Measurements from ENCODE around the gene AGBL4. TPM values are rescaled to one million over a fixed set of nuclear protein-coding genes. Genes with fewer than 3 reads are reported as not detected.

AGBL4 gene
- total and polyA plus RNA-seq, 2 of the 13 experiments (the other 11 are each of a cell fraction or from before 2014, with no cell fraction given): not detected

GRCh38 chr1:48772211-48772610 lies 1251.5 kb downstream of the AGBL4 start:
- DNase-seq (ENCODE audit: low spot score) (no peak), FAIRE-seq (no peak), ATAC-seq (no peak)
- Histone ChIP-seq H3K27me3 (ENCODE audit: control insufficient read depth in 1 of 2, insufficient read depth in 2 of 2, low read length in 2 of 2) (peaks cover 1 to 4% of the 10 kb centered on the region in 2 experiments; a peak in 3 of 5 replicates), H3K4me3 (replicated peaks in 1 of 3; ENCODE audit: insufficient read depth in 1 of 3, low read depth in 2 of 3, low read length in 3 of 3) (no peak overlapping the region), H2AFZ (ENCODE audit: low read length) (no peak overlapping the region), H3K9ac (ENCODE audit: insufficient read depth, low read depth, low read length) (no peak overlapping the region), H3K4me2 (ENCODE audit: low read depth, low read length) (no peak overlapping the region), H3K79me2 (ENCODE audit: insufficient read depth, low read length) (no peaks in the 10 kb centered on the region), H3K4me1 (ENCODE audit: insufficient read depth, low read length) (no peaks in the 10 kb centered on the region), H3K27ac (ENCODE audit: extremely low read length, insufficient read depth, low read length) (no peak overlapping the region), H4K20me1 (ENCODE audit: insufficient read depth, low read length) (no peaks in the 10 kb centered on the region), H3K9me3 (ENCODE audit: low read length) (no peaks in the 10 kb centered on the region), H3K36me3 (replicated peaks in 1 of 2; ENCODE audit: control insufficient read depth in 1 of 2, insufficient read depth in 2 of 2, low read length in 2 of 2) (no peaks in the 10 kb centered on the region)
- no peak for TF ChIP-seq MZF1 (CRISPR knock-in tag; IDR thresholded peaks at IDR 0.05; ENCODE audit: borderline replicate concordance)
- TF ChIP-seq, protein P1, sequence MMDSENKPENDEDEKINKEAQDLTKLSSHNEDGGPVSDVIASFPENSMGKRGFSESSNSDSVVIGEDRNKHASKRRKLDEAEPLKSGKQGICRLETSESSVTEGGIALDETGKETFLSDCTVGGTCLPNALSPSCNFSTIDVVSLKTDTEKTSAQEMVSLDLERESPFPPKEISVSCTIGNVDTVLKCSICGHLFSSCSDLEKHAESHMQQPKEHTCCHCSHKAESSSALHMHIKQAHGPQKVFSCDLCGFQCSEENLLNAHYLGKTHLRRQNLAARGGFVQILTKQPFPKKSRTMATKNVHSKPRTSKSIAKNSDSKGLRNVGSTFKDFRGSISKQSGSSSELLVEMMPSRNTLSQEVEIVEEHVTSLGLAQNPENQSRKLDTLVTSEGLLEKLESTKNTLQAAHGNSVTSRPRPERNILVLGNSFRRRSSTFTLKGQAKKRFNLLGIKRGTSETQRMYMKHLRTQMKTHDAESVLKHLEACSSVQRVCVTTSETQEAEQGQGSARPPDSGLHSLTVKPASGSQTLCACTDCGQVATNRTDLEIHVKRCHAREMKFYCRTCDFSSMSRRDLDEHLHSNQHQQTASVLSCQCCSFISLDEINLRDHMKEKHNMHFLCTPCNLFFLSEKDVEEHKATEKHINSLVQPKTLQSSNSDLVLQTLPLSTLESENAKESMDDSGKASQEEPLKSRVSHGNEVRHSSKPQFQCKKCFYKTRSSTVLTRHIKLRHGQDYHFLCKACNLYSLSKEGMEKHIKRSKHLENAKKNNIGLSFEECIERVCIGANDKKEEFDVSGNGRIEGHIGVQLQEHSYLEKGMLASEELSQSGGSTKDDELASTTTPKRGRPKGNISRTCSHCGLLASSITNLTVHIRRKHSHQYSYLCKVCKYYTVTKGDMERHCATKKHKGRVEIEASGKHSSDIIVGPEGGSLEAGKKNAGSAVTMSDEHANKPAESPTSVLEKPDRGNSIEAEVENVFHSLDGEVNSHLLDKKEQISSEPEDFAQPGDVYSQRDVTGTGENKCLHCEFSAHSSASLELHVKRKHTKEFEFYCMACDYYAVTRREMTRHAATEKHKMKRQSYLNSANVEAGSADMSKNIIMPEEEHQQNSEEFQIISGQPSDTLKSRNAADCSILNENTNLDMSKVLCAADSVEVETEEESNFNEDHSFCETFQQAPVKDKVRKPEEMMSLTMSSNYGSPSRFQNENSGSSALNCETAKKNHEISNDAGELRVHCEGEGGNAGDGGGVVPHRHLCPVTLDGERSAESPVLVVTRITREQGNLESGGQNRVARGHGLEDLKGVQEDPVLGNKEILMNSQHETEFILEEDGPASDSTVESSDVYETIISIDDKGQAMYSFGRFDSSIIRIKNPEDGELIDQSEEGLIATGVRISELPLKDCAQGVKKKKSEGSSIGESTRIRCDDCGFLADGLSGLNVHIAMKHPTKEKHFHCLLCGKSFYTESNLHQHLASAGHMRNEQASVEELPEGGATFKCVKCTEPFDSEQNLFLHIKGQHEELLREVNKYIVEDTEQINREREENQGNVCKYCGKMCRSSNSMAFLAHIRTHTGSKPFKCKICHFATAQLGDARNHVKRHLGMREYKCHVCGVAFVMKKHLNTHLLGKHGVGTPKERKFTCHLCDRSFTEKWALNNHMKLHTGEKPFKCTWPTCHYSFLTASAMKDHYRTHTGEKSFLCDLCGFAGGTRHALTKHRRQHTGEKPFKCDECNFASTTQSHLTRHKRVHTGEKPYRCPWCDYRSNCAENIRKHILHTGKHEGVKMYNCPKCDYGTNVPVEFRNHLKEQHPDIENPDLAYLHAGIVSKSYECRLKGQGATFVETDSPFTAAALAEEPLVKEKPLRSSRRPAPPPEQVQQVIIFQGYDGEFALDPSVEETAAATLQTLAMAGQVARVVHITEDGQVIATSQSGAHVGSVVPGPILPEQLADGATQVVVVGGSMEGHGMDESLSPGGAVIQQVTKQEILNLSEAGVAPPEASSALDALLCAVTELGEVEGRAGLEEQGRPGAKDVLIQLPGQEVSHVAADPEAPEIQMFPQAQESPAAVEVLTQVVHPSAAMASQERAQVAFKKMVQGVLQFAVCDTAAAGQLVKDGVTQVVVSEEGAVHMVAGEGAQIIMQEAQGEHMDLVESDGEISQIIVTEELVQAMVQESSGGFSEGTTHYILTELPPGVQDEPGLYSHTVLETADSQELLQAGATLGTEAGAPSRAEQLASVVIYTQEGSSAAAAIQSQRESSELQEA (CRISPR knock-in tag; IDR thresholded peaks at IDR 0.05; ENCODE audit: not compliant biosample characterization): no peak
- no peak for TF ChIP-seq ZFP90 (CRISPR knock-in tag; IDR thresholded peaks at IDR 0.05; ENCODE audit: borderline replicate concordance)
- TF ChIP-seq ZC3H13 (CRISPR knock-in tag; IDR thresholded peaks at IDR 0.05): no peak
- no peak for TF ChIP-seq DNMT1 (CRISPR knock-in tag; IDR thresholded peaks at IDR 0.05)
- TF ChIP-seq ZFP36L1 (CRISPR knock-in tag; IDR thresholded peaks at IDR 0.05): no peak
- TF ChIP-seq CCAR2 (optimal IDR thresholded peaks at IDR 0.05; ENCODE audit: low read depth, low read length): no peak
- TF ChIP-seq HOXA9 (CRISPR knock-in tag; IDR thresholded peaks at IDR 0.05; ENCODE audit: borderline replicate concordance): no peak
- no peak for TF ChIP-seq ZNF138 (CRISPR knock-in tag; IDR thresholded peaks at IDR 0.05; ENCODE audit: low read depth)
- no peak for TF ChIP-seq ZBTB46 (CRISPR knock-in tag; IDR thresholded peaks at IDR 0.05; ENCODE audit: borderline replicate concordance)
- no peak for TF ChIP-seq MED8 (CRISPR knock-in tag; IDR thresholded peaks at IDR 0.05; ENCODE audit: insufficient replicate concordance)
- TF ChIP-seq, protein P2, sequence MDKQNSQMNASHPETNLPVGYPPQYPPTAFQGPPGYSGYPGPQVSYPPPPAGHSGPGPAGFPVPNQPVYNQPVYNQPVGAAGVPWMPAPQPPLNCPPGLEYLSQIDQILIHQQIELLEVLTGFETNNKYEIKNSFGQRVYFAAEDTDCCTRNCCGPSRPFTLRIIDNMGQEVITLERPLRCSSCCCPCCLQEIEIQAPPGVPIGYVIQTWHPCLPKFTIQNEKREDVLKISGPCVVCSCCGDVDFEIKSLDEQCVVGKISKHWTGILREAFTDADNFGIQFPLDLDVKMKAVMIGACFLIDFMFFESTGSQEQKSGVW (CRISPR knock-in tag; IDR thresholded peaks at IDR 0.05; ENCODE audit: borderline replicate concordance): no peak
- no peak for TF ChIP-seq MIER3 (CRISPR knock-in tag; IDR thresholded peaks at IDR 0.05; ENCODE audit: borderline replicate concordance)
- TF ChIP-seq ZNF296 (CRISPR knock-in tag; conservative IDR thresholded peaks at IDR 0.05): no peak
- ChIA-PET CTCF (ENCODE audit: low intra/inter-chr PET ratio, low total read pairs) (no interaction called here), POLR2A (no interaction called here)
- no TSS peak for BruUV-seq (replicated peaks)
- in situ Hi-C loops (cut with HindIII; ENCODE audit: extremely low pct_ligation_motif_present, low pct_unique_long_range_greater_than_20kb): no loop called here
- 44% methylated on average over 2 of the region's 2 CpGs for WGBS (ENCODE audit: low lambda C conversion rate)
- intact Hi-C loops (cut with micrococcal nuclease; ENCODE audit: unreplicated experiment): no loop called here
